ENCODE measurements around the gene BCAN.

- TF ChIP-seq EZH2 (IDR thresholded peaks at IDR 0.05; ENCODE audit: borderline replicate concordance, low read length), result no peak
- TF ChIP-seq, protein P1, sequence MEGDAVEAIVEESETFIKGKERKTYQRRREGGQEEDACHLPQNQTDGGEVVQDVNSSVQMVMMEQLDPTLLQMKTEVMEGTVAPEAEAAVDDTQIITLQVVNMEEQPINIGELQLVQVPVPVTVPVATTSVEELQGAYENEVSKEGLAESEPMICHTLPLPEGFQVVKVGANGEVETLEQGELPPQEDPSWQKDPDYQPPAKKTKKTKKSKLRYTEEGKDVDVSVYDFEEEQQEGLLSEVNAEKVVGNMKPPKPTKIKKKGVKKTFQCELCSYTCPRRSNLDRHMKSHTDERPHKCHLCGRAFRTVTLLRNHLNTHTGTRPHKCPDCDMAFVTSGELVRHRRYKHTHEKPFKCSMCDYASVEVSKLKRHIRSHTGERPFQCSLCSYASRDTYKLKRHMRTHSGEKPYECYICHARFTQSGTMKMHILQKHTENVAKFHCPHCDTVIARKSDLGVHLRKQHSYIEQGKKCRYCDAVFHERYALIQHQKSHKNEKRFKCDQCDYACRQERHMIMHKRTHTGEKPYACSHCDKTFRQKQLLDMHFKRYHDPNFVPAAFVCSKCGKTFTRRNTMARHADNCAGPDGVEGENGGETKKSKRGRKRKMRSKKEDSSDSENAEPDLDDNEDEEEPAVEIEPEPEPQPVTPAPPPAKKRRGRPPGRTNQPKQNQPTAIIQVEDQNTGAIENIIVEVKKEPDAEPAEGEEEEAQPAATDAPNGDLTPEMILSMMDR (conservative IDR thresholded peaks at IDR 0.05 in 1 of 2, IDR thresholded peaks at IDR 0.05 in 1 of 2; ENCODE audit: extremely low read depth in 1 of 2, insufficient read depth in 1 of 2, low read depth in 1 of 2, low read length in 2 of 2), result no peak
Measured at GRCh38 chr1:156664767-156665411, 23.0 kb downstream of the BCAN start.
